ENCODE results near the gene SPEM3.

DNA sequence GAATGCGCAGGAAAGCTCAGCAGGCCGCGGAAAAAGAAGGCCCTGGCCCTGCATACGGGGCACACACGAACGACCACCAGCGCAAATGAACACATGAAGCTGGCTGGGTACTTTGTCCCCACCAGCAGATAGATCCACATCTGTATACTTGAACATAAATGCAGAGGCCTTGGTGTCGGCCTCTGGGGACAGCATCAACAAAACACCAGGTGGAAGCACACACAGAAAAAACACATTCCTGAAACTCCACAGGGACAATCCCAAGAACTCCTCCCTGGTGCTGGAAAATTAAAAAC lies 51.4 kb downstream of the SPEM3 start:
- TF ChIP-seq, protein P1, sequence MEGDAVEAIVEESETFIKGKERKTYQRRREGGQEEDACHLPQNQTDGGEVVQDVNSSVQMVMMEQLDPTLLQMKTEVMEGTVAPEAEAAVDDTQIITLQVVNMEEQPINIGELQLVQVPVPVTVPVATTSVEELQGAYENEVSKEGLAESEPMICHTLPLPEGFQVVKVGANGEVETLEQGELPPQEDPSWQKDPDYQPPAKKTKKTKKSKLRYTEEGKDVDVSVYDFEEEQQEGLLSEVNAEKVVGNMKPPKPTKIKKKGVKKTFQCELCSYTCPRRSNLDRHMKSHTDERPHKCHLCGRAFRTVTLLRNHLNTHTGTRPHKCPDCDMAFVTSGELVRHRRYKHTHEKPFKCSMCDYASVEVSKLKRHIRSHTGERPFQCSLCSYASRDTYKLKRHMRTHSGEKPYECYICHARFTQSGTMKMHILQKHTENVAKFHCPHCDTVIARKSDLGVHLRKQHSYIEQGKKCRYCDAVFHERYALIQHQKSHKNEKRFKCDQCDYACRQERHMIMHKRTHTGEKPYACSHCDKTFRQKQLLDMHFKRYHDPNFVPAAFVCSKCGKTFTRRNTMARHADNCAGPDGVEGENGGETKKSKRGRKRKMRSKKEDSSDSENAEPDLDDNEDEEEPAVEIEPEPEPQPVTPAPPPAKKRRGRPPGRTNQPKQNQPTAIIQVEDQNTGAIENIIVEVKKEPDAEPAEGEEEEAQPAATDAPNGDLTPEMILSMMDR (IDR thresholded peaks at IDR 0.05): no peak
- TF ChIP-seq POLR2A (IDR thresholded peaks at IDR 0.05) (no peak), POLR2AphosphoS5 (IDR thresholded peaks at IDR 0.05) (peak in 1 of 3 donors; percentile 2)
